Eye (tissue), 1 donor: ENCODE data around the gene SVEP1.

Source experiments
- DNase-seq: peaks from one replicate; pipeline ENCODE4 v3.0.0-alpha.2; 2015

The SVEP1 gene

GRCh38 chr9:110356639-110357395, 222.7 kb downstream of the SVEP1 start:
- no peak for DNase-seq

- no peak for DNase-seq
Observed at GRCh38 chr9:110355911-110356310, 223.6 kb downstream of the SVEP1 start.

- DNase-seq, result no peak
Observed at GRCh38 chr9:110351009-110351467, 228.5 kb downstream of the SVEP1 start.

- DNase-seq, result no peak
Observed at GRCh38 chr9:110346325-110346724, 233.2 kb downstream of the SVEP1 start.

- DNase-seq, result peak; percentile 43
Observed at GRCh38 chr9:110344821-110345220, 234.7 kb downstream of the SVEP1 start.

GRCh38 chr9:110343551-110343950, 236.0 kb downstream of the SVEP1 start:
- DNase-seq, result no peak

- no peak for DNase-seq
Observed at GRCh38 chr9:110340306-110340705, 239.2 kb downstream of the SVEP1 start.

- no peak for DNase-seq
Observed at GRCh38 chr9:110338143-110338542, 241.4 kb downstream of the SVEP1 start.

- DNase-seq, result no peak
Observed at GRCh38 chr9:110337727-110338126, 241.8 kb downstream of the SVEP1 start, which contains the start of gene TXNDC8. TSS of gene TXNDC8 (minus strand) at chr9:110337863.

GRCh38 chr9:110336363-110336762, 243.2 kb downstream of the SVEP1 start:
- no peak for DNase-seq

- DNase-seq, result no peak
Observed at GRCh38 chr9:110334871-110335270, 244.7 kb downstream of the SVEP1 start.

- no peak for DNase-seq
Observed at GRCh38 chr9:110334183-110334582, 245.4 kb downstream of the SVEP1 start.

- DNase-seq, result no peak
Observed at GRCh38 chr9:110332766-110333165, 246.8 kb downstream of the SVEP1 start.

GRCh38 chr9:110330484-110331105, 248.9 kb downstream of the SVEP1 start:
- DNase-seq, result no peak

GRCh38 chr9:110329639-110330230, 249.8 kb downstream of the SVEP1 start:
- no peak for DNase-seq

GRCh38 chr9:110328763-110329162, 250.8 kb downstream of the SVEP1 start:
- no peak for DNase-seq

- DNase-seq, result no peak
Observed at GRCh38 chr9:110327716-110328115, 251.8 kb downstream of the SVEP1 start.

GRCh38 chr9:110323818-110324217, 255.7 kb downstream of the SVEP1 start:
- no peak for DNase-seq

GRCh38 chr9:110320651-110321445, 258.7 kb downstream of the SVEP1 start:
- DNase-seq, result no peak

- DNase-seq, result no peak
Observed at GRCh38 chr9:110319781-110320492, 259.6 kb downstream of the SVEP1 start.

GRCh38 chr9:110317911-110318310, 261.6 kb downstream of the SVEP1 start:
- DNase-seq, result no peak
